Activated CD8-positive, alpha-beta memory T cell treated with anti-CD3 and anti-CD28 coated beads for 1 hour (primary cell): ENCODE data around the gene TFF1.
"Not testable (repeated sequence)": the region's sequence is repeated elsewhere in the genome, so short reads cannot be mapped to it uniquely, and the experiment has no call there.

Experiments
- DNase-seq, 2 donors: peaks; one replicate each; pipeline ENCODE4 v3.0.0-alpha.2; 2020; ENCODE audit warnings: low read depth in 1 of 2; ENCODE audit errors: extremely low read depth in 1 of 2

Gene TFF1

GRCh38 chr21:42366292-42367010 is at the start of gene TFF1:
Gene TFF1, minus strand, starts transcription at chr21:42366535. Its CDS starts 40 bp downstream, at chr21:42366495.
- no peak for DNase-seq

GRCh38 chr21:42414928-42415769 is 48.8 kb upstream of the TFF1 start:
- DNase-seq = peak; percentile 77 to 87

- DNase-seq = no peak
These were observed 48.2 kb upstream of the TFF1 start for GRCh38 chr21:42414553-42414927.

GRCh38 chr21:42414066-42414465 is 47.7 kb upstream of the TFF1 start:
- DNase-seq = no peak

- no peak for DNase-seq
These were observed 47.2 kb upstream of the TFF1 start for GRCh38 chr21:42413500-42413899.

GRCh38 chr21:42413093-42413492 is 46.8 kb upstream of the TFF1 start:
- no peak for DNase-seq

- no peak for DNase-seq
These were observed 46.2 kb upstream of the TFF1 start for GRCh38 chr21:42412636-42412933.

- no peak for DNase-seq
These were observed 45.7 kb upstream of the TFF1 start for GRCh38 chr21:42411891-42412635.

GRCh38 chr21:42411197-42411869 is 45.0 kb upstream of the TFF1 start:
- DNase-seq = no peak

GRCh38 chr21:42409366-42409765 is 43.0 kb upstream of the TFF1 start:
- DNase-seq = no peak

GRCh38 chr21:42408718-42409117 is 42.4 kb upstream of the TFF1 start:
- not testable (repeated sequence) for DNase-seq

- DNase-seq = no peak
These were observed 41.1 kb upstream of the TFF1 start for GRCh38 chr21:42407476-42407875.

GRCh38 chr21:42406866-42407265 is 40.5 kb upstream of the TFF1 start:
- DNase-seq = no peak

- no peak for DNase-seq
These were observed 39.9 kb upstream of the TFF1 start for GRCh38 chr21:42406201-42406621.

- DNase-seq = no peak
These were observed 39.0 kb upstream of the TFF1 start for GRCh38 chr21:42405064-42406013.

- DNase-seq = no peak
These were observed 38.2 kb upstream of the TFF1 start for GRCh38 chr21:42404539-42404938.

GRCh38 chr21:42403611-42404231 is 37.4 kb upstream of the TFF1 start, which contains the start of gene UBASH3A:
Gene UBASH3A, plus strand, starts transcription at chr21:42403902. Its CDS starts 44 bp downstream, at chr21:42403946.
- DNase-seq = no peak

GRCh38 chr21:42401820-42402251 is 35.5 kb upstream of the TFF1 start:
- no peak for DNase-seq

GRCh38 chr21:42401154-42401553 is 34.8 kb upstream of the TFF1 start:
- no peak for DNase-seq
